ENCODE data around the gene OR6C2. TPM values are rescaled to one million over a fixed set of nuclear protein-coding genes. Genes with fewer than 3 reads are reported as not detected.
A peak's percentile ranks its signal among the peaks of the same experiment; 100 is the strongest.
"Not testable (repeated sequence)": the region's sequence is repeated elsewhere in the genome, so short reads cannot be mapped to it uniquely, and the experiment has no call there.

The OR6C2 gene
- not detected for total RNA-seq

DNA sequence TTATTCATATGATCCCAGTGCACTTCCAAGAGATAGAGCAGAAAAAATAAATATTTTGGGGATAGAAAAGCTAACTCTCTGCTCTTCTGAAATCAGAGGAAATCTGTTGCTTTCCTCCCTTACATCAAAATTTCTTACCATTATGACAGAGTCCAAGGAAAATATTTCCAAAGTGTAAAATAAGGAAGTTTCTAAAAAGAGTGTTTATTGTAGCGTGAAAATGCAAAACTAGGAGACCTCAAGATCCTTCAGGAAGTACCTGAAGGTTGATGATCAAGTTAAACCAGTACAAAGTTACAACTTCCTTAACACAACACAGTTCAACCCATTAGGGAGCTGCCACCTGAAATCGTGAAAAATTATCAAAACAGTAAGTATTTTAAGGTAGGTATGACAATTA is at the start of gene OR6C2:
TSS of gene OR6C2 (plus strand) at position 301 of the 400 bp plus-strand sequence. CDS start 8,138 bp downstream, outside the sequence.
- DNase-seq (ENCODE audit: low spot score in 2 of 2) (no peak), ATAC-seq (no peak)
- H3K27ac Mint-ChIP-seq = no peak within 1 kb of the TSS
- peaks cover 0 to 10% of the 10 kb centered on the region in 2 donors for H3K36me3 Mint-ChIP-seq
- no peaks in the 10 kb centered on the region for H3K9me3 Mint-ChIP-seq

DNA sequence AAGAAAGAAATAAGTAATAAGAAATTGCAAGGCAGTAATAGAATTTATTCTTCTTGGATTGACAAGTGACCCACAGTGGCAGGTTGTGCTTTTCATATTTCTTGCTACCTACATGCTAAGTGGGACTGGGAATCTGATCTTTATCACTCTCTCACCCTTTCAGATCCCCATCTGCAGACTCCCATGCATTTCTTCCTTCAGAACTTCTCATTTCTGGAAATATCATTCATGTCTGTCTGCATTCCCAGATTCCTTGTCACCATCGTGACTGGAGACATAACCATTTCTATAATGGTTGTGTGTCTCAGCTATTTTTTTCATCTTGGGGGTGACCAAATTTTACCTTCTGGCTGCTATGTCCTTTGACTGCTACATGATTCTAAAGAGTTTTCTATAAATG is 47.5 kb upstream of the OR6C2 start:
- Mint-ChIP-seq H3K9me3 (no peaks in the 10 kb centered on the region), H3K27ac (no peak overlapping the region), H3K36me3 (no peaks in the 10 kb centered on the region)
- no peak for ATAC-seq
- DNase-seq (ENCODE audit: low spot score in 2 of 2) = no peak

DNA sequence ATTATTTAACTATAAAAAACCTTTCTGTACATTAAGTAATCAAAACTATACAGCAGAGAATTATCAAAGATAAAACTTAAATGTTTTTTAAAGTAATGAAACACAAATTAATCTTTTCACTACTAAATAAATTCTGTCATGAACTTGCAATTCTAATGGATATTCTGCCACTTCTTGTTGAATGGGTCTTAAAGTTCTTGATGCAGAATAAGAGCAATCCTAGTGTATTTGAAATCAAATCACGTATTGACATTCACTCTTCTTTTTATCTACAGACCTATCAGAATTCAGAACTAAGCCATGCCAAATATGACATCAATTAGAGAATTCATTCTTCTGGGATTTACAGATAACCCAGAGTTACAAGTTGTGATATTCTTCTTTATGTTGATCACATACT is 43.6 kb upstream of the OR6C2 start, which contains the start of gene OR6C65:
TSS of gene OR6C65 (plus strand) at position 301 of the 400 bp plus-strand sequence. CDS start at position 301, 0 bp downstream.
- Mint-ChIP-seq H3K27ac (no peak within 1 kb of the TSS), H3K9me3 (no peaks in the 10 kb centered on the region), H3K36me3 (no peaks in the 10 kb centered on the region)
- ATAC-seq (no peak), DNase-seq (ENCODE audit: low spot score in 2 of 2) (no peak)

DNA sequence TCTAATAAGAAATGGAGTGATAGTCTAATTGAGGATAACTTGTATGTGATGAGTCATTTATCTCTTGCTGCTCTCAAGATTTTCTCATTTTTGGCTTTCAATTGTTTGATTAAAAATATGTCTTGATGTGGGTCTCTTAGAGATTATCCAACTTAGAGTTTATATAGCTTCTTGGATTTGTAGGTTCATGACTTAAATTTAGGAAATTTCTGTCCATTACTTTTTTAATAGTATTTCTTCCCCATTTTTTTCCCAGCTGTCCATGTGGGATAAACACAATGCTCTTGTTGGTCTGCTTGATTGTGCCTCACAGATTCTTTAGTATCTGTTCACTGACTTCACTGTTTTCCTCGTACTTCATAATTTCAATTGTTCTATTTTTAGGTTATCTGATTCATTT is 36.0 kb upstream of the OR6C2 start:
- ATAC-seq = no peak
- H3K9me3 Mint-ChIP-seq = no peaks in the 10 kb centered on the region
- no peak for DNase-seq (ENCODE audit: low spot score in 2 of 2)
- no peaks in the 10 kb centered on the region for H3K36me3 Mint-ChIP-seq
- H3K27ac Mint-ChIP-seq = no peak overlapping the region

GRCh38 chr12:55409133-55409532 is 34.7 kb upstream of the OR6C2 start:
- H3K36me3 Mint-ChIP-seq; DNase-seq (ENCODE audit: low spot score in 2 of 2); ATAC-seq; H3K9me3 Mint-ChIP-seq; H3K27ac Mint-ChIP-seq: not testable (repeated sequence)

DNA sequence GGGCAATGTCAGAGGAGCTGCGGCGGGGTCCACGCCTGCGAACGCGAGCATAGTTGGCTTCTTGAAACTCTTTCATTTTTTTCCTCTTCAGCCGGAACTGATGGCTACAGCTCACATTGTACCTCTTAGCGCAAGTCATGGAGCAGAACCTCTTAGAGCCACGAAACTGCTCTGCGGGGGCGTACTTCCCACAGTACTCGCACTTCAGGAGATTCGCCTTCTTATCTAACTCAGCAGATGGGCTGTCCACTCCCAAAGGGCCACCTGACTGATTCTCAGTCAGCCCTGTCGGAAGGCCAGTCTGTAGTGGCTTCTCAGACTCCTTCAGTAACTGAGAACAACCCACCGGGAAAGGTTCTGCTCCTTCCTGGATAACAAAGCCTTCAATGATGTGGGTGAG is 31.7 kb upstream of the OR6C2 start:
- not testable (repeated sequence) for ATAC-seq; H3K9me3 Mint-ChIP-seq; H3K27ac Mint-ChIP-seq; DNase-seq (ENCODE audit: low spot score in 2 of 2); H3K36me3 Mint-ChIP-seq

GRCh38 chr12:55413498-55414388 is 30.1 kb upstream of the OR6C2 start:
- not testable (repeated sequence) for H3K27ac Mint-ChIP-seq; H3K36me3 Mint-ChIP-seq; ATAC-seq; DNase-seq (ENCODE audit: low spot score in 2 of 2); H3K9me3 Mint-ChIP-seq

DNA sequence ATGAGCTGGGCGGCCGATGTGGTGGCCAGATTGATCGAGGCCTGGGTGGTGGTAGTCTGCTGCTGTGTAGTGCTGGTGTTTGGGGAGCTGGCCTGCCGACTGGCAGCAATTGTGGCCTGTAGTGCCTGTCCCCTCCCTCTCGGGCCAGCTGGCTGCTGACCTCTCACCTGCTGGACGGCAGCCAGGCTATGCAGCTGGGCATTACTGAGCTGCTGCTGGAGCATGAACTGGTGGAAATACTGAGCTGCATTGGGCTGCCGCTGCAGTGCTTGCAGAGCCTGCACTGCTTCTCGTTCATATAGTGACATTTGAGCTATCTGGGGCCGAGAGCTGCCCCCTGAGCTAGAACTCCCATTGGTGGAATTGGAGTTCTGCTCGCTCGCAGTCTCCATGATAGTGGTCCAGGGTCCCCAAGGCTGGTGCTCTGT is 29.5 kb upstream of the OR6C2 start:
- DNase-seq (ENCODE audit: low spot score in 2 of 2); H3K9me3 Mint-ChIP-seq; H3K27ac Mint-ChIP-seq; H3K36me3 Mint-ChIP-seq: not testable (repeated sequence)
- peak in 1 of 2 donors; percentile 11 for ATAC-seq

- peak; percentile 77 to 84 for ATAC-seq
- not testable (repeated sequence) for DNase-seq (ENCODE audit: low spot score in 2 of 2); H3K36me3 Mint-ChIP-seq; H3K27ac Mint-ChIP-seq; H3K9me3 Mint-ChIP-seq
Measured at GRCh38 chr12:55414889-55415288, 29.0 kb upstream of the OR6C2 start.

- Mint-ChIP-seq H3K27ac (no peak overlapping the region), H3K36me3 (peaks cover 0 to 8% of the 10 kb centered on the region in 2 donors), H3K9me3 (peaks cover 0 to 4% of the 10 kb centered on the region in 2 donors)
- ATAC-seq (no peak), DNase-seq (ENCODE audit: low spot score in 2 of 2) (no peak)
Measured at GRCh38 chr12:55416961-55417360, 26.9 kb upstream of the OR6C2 start.

- no peak for DNase-seq (ENCODE audit: low spot score in 2 of 2)
- ATAC-seq = no peak
- Mint-ChIP-seq H3K27ac (no peak overlapping the region), H3K9me3 (peaks cover 0 to 4% of the 10 kb centered on the region in 2 donors), H3K36me3 (peaks cover 0 to 8% of the 10 kb centered on the region in 2 donors)
Measured at GRCh38 chr12:55420307-55420962, 23.4 kb upstream of the OR6C2 start.

- Mint-ChIP-seq H3K27ac (no peak within 1 kb of the TSS), H3K36me3 (no peaks in the 10 kb centered on the region), H3K9me3 (peaks cover 0 to 2% of the 10 kb centered on the region in 2 donors)
- no peak for DNase-seq (ENCODE audit: low spot score in 2 of 2)
- ATAC-seq = no peak
Measured at GRCh38 chr12:55425954-55426353, 17.9 kb upstream of the OR6C2 start, which contains the start of gene OR6C76. Gene OR6C76 (plus strand): TSS chr12:55426254. CDS start chr12:55426254, 0 bp downstream.

DNA sequence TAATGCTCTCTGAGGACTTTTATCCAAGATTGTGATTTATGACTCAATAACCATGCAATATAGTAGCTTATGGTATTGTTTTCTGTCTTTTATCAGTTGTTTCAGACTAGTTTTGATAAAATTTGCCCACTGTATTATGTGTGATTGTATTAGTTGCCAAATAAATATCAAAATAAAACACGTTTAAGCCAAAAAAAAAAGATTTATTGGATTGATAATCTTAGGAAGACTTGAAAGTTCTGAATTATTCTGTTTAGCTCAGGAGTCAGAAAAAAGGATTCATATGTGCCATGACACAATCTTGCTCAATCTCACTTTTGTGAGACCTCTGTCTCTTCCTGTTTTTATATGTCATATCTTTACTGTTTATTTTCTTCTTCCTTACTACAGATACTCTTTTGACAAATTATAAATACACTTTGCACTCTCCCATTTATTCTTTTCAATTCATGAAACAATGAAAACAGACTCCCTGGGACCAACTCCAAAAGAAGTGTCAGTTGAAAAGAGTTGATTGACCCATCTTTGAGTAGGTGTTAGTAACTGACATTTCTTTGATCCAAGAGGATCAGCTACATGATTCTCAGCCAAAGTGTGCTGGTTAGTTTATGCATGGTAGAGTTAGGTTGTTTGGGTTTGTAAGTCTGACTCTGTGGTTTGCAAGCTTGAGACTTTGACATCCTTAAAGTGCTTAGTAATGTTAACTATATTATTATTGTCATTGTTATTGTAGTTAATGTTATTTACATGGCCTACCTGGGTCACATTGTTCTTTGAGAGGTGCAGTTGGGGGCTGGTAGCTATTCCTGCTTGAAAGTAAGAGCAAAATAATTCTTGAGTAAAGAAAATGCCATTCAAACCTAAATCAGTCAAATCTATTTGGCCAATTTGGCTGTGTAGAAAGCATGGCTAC is 15.3 kb upstream of the OR6C2 start:
- H3K9me3 Mint-ChIP-seq = no peaks in the 10 kb centered on the region

GRCh38 chr12:55441233-55441632 is 2.6 kb upstream of the OR6C2 start:
- not testable (repeated sequence) for DNase-seq (ENCODE audit: low spot score in 2 of 2); H3K36me3 Mint-ChIP-seq; ATAC-seq; H3K27ac Mint-ChIP-seq; H3K9me3 Mint-ChIP-seq

More for the DNA sequence above, 15.3 kb upstream of the OR6C2 start:
- ATAC-seq (no peak), DNase-seq (ENCODE audit: low spot score in 2 of 2) (no peak)
- Mint-ChIP-seq H3K36me3 (no peaks in the 10 kb centered on the region), H3K27ac (no peak overlapping the region)

- DNase-seq (ENCODE audit: low spot score in 2 of 2) (no peak), ATAC-seq (no peak)
- no peaks in the 10 kb centered on the region for H3K9me3 Mint-ChIP-seq
- no peak overlapping the region for H3K27ac Mint-ChIP-seq
- peaks cover 0 to 7% of the 10 kb centered on the region in 2 donors for H3K36me3 Mint-ChIP-seq
Measured at GRCh38 chr12:55445357-55445756, 1.5 kb downstream of the OR6C2 start.

DNA sequence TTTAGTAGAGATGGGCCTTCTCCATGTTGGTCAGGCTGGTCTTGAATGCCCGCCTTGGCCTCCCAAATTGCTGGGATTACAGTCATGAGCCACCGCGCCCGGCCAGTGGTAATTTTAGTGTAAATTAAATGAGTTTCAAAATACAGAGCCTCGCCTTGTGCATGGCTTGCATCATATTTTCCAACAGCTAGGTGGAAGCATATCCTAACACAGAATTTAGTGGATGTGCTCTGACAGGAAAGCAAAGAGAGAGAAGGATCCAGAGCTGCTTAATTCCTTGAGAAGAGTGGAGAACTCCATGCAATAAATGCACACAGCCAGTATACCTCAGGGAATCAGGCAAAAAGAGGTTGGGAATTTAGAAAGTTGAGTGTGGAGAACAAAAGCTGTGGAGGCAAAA is 2.5 kb downstream of the OR6C2 start:
- Mint-ChIP-seq H3K27ac (no peak overlapping the region), H3K36me3 (no peaks in the 10 kb centered on the region), H3K9me3 (no peaks in the 10 kb centered on the region)
- ATAC-seq = no peak
- DNase-seq (ENCODE audit: low spot score in 2 of 2) = no peak

Measured in activated naive CD4-positive, alpha-beta T cell treated with anti-CD3 and anti-CD28 coated beads, Interleukin-2, amount 50 U/mL, for 72 hours (primary cell).